Measurements from ENCODE around the gene TNPO1.

The TNPO1 gene

GRCh38 chr5:72842816-72843215, 26.4 kb downstream of the TNPO1 start:
- TF ChIP-seq CTCF (IDR thresholded peaks at IDR 0.05; ENCODE audit: low read depth, low read length, missing control alignments): no peak
- no peak for DNase-seq (ENCODE audit: low read depth)
- H3K4me3 ChIP-seq (ENCODE audit: low read depth, low read length): no peak overlapping the region

GRCh38 chr5:72844218-72844603, 27.8 kb downstream of the TNPO1 start:
- no peak overlapping the region for H3K4me3 ChIP-seq (ENCODE audit: low read depth, low read length)
- no peak for TF ChIP-seq CTCF (IDR thresholded peaks at IDR 0.05; ENCODE audit: low read depth, low read length, missing control alignments)
- no peak for DNase-seq (ENCODE audit: low read depth)

GRCh38 chr5:72845889-72846288, 29.4 kb downstream of the TNPO1 start:
- H3K4me3 ChIP-seq (ENCODE audit: low read depth, low read length): no peak overlapping the region
- no peak for TF ChIP-seq CTCF (IDR thresholded peaks at IDR 0.05; ENCODE audit: low read depth, low read length, missing control alignments)
- DNase-seq (ENCODE audit: low read depth): no peak

GRCh38 chr5:72846483-72846882, 30.0 kb downstream of the TNPO1 start:
- no peak for DNase-seq (ENCODE audit: low read depth)
- H3K4me3 ChIP-seq (ENCODE audit: low read depth, low read length): no peak overlapping the region
- no peak for TF ChIP-seq CTCF (IDR thresholded peaks at IDR 0.05; ENCODE audit: low read depth, low read length, missing control alignments)

GRCh38 chr5:72847439-72847838, 31.0 kb downstream of the TNPO1 start:
- TF ChIP-seq CTCF (IDR thresholded peaks at IDR 0.05; ENCODE audit: low read depth, low read length, missing control alignments): no peak
- no peak for DNase-seq (ENCODE audit: low read depth)
- peak overlapping the region; percentile 73; the same call in 1 of the 2 replicates for H3K4me3 ChIP-seq (ENCODE audit: low read depth, low read length)

GRCh38 chr5:72847989-72848473, 31.6 kb downstream of the TNPO1 start:
- TF ChIP-seq CTCF (IDR thresholded peaks at IDR 0.05; ENCODE audit: low read depth, low read length, missing control alignments): no peak
- peak overlapping the region; percentile 73 for H3K4me3 ChIP-seq (ENCODE audit: low read depth, low read length)
- DNase-seq (ENCODE audit: low read depth): peak; percentile 55

All from GM12864 (cell line).